ENCODE measurements around the gene PROX2.

The PROX2 gene

DNA sequence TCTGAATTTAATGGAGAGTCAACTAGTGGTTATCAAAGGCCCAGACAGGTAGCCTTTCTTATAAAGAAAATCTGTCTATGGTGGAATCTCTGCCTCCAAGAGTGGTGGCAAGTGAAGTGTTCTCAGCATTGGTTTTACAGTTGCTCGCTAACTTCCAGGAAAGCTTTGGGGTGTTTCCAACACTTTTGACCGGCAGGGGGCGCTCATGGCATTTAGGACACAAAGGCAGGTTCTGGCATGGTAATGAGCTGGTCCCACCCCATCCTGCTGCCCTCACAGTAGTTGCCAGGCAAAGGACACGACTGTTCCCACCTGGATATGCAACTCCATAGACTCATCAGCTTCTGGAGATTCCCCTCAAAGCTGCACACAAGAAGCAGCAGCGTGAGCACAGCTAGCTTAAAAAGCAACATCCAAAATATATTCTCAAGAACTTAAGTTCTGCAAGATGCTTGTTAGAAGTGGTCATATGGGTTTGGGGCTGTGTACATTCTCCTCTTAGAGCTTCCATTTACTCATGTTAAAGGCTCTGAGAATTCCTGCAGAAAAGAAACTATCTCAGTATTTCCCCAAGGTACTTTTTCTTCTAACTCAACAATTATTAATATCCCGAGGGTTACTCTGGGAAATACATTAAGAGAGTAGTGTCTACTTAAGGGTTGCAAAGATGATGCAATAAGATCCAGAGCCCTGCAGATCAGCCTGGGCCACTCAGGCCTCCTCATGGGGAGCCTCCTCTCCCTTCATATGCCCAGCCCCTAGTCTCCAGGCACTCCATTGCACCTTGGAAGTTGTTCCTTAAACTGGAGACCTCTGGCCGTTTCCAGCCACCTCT lies 14.8 kb downstream of the PROX2 start:
- no peak overlapping the region for H2AFZ ChIP-seq (ENCODE audit: low read depth, low read length)
- no peaks in the 10 kb centered on the region for H3K27me3 ChIP-seq (ENCODE audit: insufficient read depth, low read length)
- H3K36me3 ChIP-seq (ENCODE audit: insufficient read depth, low read length) = no peaks in the 10 kb centered on the region
- no peaks in the 10 kb centered on the region for H3K9me3 ChIP-seq (ENCODE audit: low read length)
- H3K4me3 ChIP-seq (ENCODE audit: low read length) = no peak overlapping the region
- no peaks in the 10 kb centered on the region for H3K4me1 ChIP-seq (ENCODE audit: insufficient read depth, low read length)

DNA sequence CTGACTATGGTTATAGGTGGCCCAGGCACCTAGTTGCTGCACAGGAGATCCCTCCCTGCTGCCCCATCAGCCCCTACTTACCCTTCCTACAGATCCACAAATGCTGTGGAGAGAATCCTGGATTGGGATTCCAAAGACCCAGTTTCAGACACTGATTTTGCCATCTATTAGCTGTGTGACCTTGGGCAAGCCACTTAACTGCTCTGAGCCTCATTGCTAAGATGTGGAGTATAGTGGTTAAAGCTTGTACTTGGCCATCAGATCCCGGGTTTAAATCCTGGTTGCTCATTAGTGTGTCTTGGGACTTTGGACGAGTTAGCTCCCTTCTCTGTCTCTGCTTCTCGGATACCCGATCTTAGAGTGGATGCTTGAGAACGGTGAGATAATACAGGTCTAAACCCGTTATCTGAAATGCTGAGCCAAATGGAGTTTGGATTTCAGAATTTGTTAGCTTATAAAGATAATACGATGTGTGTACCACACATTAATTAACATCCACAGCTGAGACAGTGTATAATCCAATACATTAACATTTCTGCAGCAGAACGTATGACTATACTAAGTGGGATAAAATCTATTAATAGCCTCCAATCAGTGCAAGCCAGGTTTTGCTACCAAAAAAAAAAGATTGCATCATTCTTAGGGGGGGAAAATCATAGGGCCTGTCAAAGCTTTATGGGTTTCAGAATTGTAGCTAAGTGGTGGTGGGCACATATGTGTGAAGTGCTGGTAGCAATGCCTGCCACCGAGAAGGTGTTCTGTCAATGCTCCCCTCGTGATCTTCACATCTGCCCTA lies 16.0 kb downstream of the PROX2 start:
- Histone ChIP-seq H2AFZ (ENCODE audit: low read depth, low read length) (no peak overlapping the region), H3K9me3 (ENCODE audit: low read length) (no peaks in the 10 kb centered on the region), H3K36me3 (ENCODE audit: insufficient read depth, low read length) (no peaks in the 10 kb centered on the region), H3K4me3 (ENCODE audit: low read length) (no peak overlapping the region), H3K4me1 (ENCODE audit: insufficient read depth, low read length) (no peaks in the 10 kb centered on the region), H3K27me3 (ENCODE audit: insufficient read depth, low read length) (no peaks in the 10 kb centered on the region)

- no peak overlapping the region for H2AFZ ChIP-seq (ENCODE audit: low read depth, low read length)
- no peaks in the 10 kb centered on the region for H3K36me3 ChIP-seq (ENCODE audit: insufficient read depth, low read length)
- no peak overlapping the region for H3K4me3 ChIP-seq (ENCODE audit: low read length)
- no peaks in the 10 kb centered on the region for H3K9me3 ChIP-seq (ENCODE audit: low read length)
- no peaks in the 10 kb centered on the region for H3K27me3 ChIP-seq (ENCODE audit: insufficient read depth, low read length)
- H3K4me1 ChIP-seq (ENCODE audit: insufficient read depth, low read length) = peaks cover 4% of the 10 kb centered on the region
Measured at GRCh38 chr14:74858022-74858421, 17.9 kb downstream of the PROX2 start.

DNA sequence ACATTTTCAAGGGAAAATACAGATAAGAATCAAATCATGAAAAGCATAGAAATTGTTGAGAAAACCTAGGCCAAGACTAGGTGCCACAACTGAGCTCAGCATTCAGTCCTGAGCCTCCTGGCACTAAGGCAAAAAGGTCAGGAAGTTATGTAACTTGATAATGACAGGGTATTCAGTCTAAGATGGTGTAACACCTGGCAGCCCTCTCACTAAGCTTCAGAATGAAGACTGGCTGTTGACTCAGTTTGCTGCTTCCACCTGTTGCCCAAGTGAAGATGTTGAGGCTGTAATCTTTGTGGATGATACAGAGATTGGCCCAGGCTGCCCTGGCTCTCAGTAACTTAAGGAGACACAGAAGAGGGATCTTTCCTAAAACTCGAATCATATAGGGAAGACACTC lies 19.6 kb downstream of the PROX2 start:
- Histone ChIP-seq H3K27me3 (ENCODE audit: insufficient read depth, low read length) (no peaks in the 10 kb centered on the region), H2AFZ (ENCODE audit: low read depth, low read length) (no peak overlapping the region), H3K9me3 (ENCODE audit: low read length) (no peaks in the 10 kb centered on the region), H3K4me3 (ENCODE audit: low read length) (no peak overlapping the region), H3K36me3 (ENCODE audit: insufficient read depth, low read length) (no peaks in the 10 kb centered on the region), H3K4me1 (ENCODE audit: insufficient read depth, low read length) (peaks cover 8% of the 10 kb centered on the region)

GRCh38 chr14:74855945-74856344 lies 20.0 kb downstream of the PROX2 start:
- Histone ChIP-seq H3K9me3 (ENCODE audit: low read length) (no peaks in the 10 kb centered on the region), H3K36me3 (ENCODE audit: insufficient read depth, low read length) (no peaks in the 10 kb centered on the region), H3K27me3 (ENCODE audit: insufficient read depth, low read length) (no peaks in the 10 kb centered on the region), H2AFZ (ENCODE audit: low read depth, low read length) (no peak overlapping the region), H3K4me3 (ENCODE audit: low read length) (no peak overlapping the region), H3K4me1 (ENCODE audit: insufficient read depth, low read length) (peaks cover 8% of the 10 kb centered on the region)

- H3K36me3 ChIP-seq (ENCODE audit: insufficient read depth, low read length) = no peaks in the 10 kb centered on the region
- H3K9me3 ChIP-seq (ENCODE audit: low read length) = no peaks in the 10 kb centered on the region
- H3K4me3 ChIP-seq (ENCODE audit: low read length) = no peak overlapping the region
Measured at GRCh38 chr14:74855021-74855420, 20.9 kb downstream of the PROX2 start.

GRCh38 chr14:74853581-74853980 lies 22.4 kb downstream of the PROX2 start:
- no peaks in the 10 kb centered on the region for H3K27me3 ChIP-seq (ENCODE audit: insufficient read depth, low read length)
- H2AFZ ChIP-seq (ENCODE audit: low read depth, low read length) = no peak overlapping the region
- peaks cover 8% of the 10 kb centered on the region for H3K4me1 ChIP-seq (ENCODE audit: insufficient read depth, low read length)
- H3K36me3 ChIP-seq (ENCODE audit: insufficient read depth, low read length) = no peaks in the 10 kb centered on the region
- H3K4me3 ChIP-seq (ENCODE audit: low read length) = no peak overlapping the region
- H3K9me3 ChIP-seq (ENCODE audit: low read length) = no peaks in the 10 kb centered on the region

More at GRCh38 chr14:74855021-74855420, 20.9 kb downstream of the PROX2 start:
- peaks cover 8% of the 10 kb centered on the region for H3K4me1 ChIP-seq (ENCODE audit: insufficient read depth, low read length)
- no peak overlapping the region for H2AFZ ChIP-seq (ENCODE audit: low read depth, low read length)
- no peaks in the 10 kb centered on the region for H3K27me3 ChIP-seq (ENCODE audit: insufficient read depth, low read length)

GRCh38 chr14:74852922-74853530 lies 22.9 kb downstream of the PROX2 start:
- Histone ChIP-seq H3K9me3 (ENCODE audit: low read length) (no peaks in the 10 kb centered on the region), H3K4me1 (ENCODE audit: insufficient read depth, low read length) (peaks cover 8% of the 10 kb centered on the region), H3K4me3 (ENCODE audit: low read length) (no peak overlapping the region), H3K36me3 (ENCODE audit: insufficient read depth, low read length) (no peaks in the 10 kb centered on the region), H2AFZ (ENCODE audit: low read depth, low read length) (no peak overlapping the region), H3K27me3 (ENCODE audit: insufficient read depth, low read length) (no peaks in the 10 kb centered on the region)

- H2AFZ ChIP-seq (ENCODE audit: low read depth, low read length) = no peak overlapping the region
- peaks cover 8% of the 10 kb centered on the region for H3K4me1 ChIP-seq (ENCODE audit: insufficient read depth, low read length)
- H3K27me3 ChIP-seq (ENCODE audit: insufficient read depth, low read length) = no peaks in the 10 kb centered on the region
- H3K36me3 ChIP-seq (ENCODE audit: insufficient read depth, low read length) = peaks cover 3% of the 10 kb centered on the region
- H3K4me3 ChIP-seq (ENCODE audit: low read length) = no peak overlapping the region
- H3K9me3 ChIP-seq (ENCODE audit: low read length) = no peaks in the 10 kb centered on the region
Measured at GRCh38 chr14:74848768-74849167, 27.2 kb downstream of the PROX2 start.

- no peak overlapping the region for H2AFZ ChIP-seq (ENCODE audit: low read depth, low read length)
- no peaks in the 10 kb centered on the region for H3K9me3 ChIP-seq (ENCODE audit: low read length)
- no peaks in the 10 kb centered on the region for H3K27me3 ChIP-seq (ENCODE audit: insufficient read depth, low read length)
- no peak overlapping the region for H3K4me3 ChIP-seq (ENCODE audit: low read length)
- H3K4me1 ChIP-seq (ENCODE audit: insufficient read depth, low read length) = no peaks in the 10 kb centered on the region
- H3K36me3 ChIP-seq (ENCODE audit: insufficient read depth, low read length) = peaks cover 3% of the 10 kb centered on the region
Measured at GRCh38 chr14:74846968-74847665, 28.8 kb downstream of the PROX2 start.

DNA sequence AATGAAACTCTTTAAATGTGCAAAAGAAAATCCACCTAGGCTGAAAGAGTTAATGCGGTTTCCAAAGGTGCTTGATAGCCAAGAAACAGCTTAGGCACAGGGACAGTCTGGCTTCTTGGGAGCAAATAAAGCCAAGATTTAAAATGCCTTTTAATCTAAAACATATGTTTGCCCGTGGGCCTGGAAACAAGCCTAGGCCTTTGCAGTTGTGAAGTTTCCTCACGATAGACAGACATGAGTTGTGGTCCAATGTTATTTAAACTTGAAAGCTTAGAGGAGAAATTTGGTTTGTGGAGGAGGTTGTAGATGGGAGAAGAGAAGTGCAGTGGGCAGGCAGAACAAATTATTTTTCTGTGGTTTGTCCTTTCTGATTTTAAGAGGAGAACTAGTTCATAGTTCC lies 29.8 kb downstream of the PROX2 start:
- H3K4me1 ChIP-seq (ENCODE audit: insufficient read depth, low read length) = no peaks in the 10 kb centered on the region
- H3K9me3 ChIP-seq (ENCODE audit: low read length) = no peaks in the 10 kb centered on the region
- peaks cover 3% of the 10 kb centered on the region for H3K36me3 ChIP-seq (ENCODE audit: insufficient read depth, low read length)
- H3K27me3 ChIP-seq (ENCODE audit: insufficient read depth, low read length) = no peaks in the 10 kb centered on the region
- no peak overlapping the region for H3K4me3 ChIP-seq (ENCODE audit: low read length)
- no peak overlapping the region for H2AFZ ChIP-seq (ENCODE audit: low read depth, low read length)

DNA sequence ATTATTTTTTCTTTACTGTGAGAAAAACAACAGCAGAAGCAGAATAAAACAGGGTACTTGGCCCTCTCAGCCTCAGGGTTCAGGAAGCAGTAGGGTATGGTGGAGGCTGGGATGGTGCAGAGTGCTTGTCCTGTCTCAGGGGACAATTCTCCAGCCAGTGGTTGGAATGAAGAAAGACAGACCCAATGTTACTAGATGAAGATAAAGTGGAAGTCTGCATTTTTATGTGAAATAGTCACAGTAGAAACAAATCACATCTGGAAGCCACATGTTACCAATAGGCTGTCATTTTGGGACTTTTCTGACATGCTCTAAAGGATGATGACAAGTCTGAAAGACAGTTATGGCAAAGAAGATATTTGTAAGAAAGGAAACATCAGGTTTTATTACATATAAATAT lies 32.3 kb downstream of the PROX2 start:
- Histone ChIP-seq H3K27me3 (ENCODE audit: insufficient read depth, low read length) (no peaks in the 10 kb centered on the region), H3K9me3 (ENCODE audit: low read length) (no peaks in the 10 kb centered on the region), H2AFZ (ENCODE audit: low read depth, low read length) (no peak overlapping the region), H3K4me3 (ENCODE audit: low read length) (no peak overlapping the region), H3K4me1 (ENCODE audit: insufficient read depth, low read length) (no peaks in the 10 kb centered on the region), H3K36me3 (ENCODE audit: insufficient read depth, low read length) (peaks cover 8% of the 10 kb centered on the region)

Measured in neuron (in vitro differentiated cells).